Mesodermal cell (in vitro differentiated cells): ENCODE results near the gene CEP70.
"Not testable (repeated sequence)": the region's sequence is repeated elsewhere in the genome, so short reads cannot be mapped to it uniquely, and the experiment has no call there.

Experiments used
- H3K27ac ChIP-seq: 2 replicates; pipeline ENCODE4 v1.7.0; 2013; ENCODE audit warnings: mild to moderate bottlenecking, low read depth, low read length, moderate library complexity; ENCODE audit not compliant: severe bottlenecking
- H3K36me3 ChIP-seq: 2 replicates; pipeline ENCODE4 v1.7.1; 2013; ENCODE audit warnings: mild to moderate bottlenecking, low read length, moderate library complexity; ENCODE audit not compliant: control insufficient read depth, insufficient read depth
- H3K4me1 ChIP-seq: one replicate; pipeline ENCODE4 v1.7.1; 2013; ENCODE audit warnings: mild to moderate bottlenecking, low read length; ENCODE audit not compliant: insufficient read depth, control insufficient read depth, poor library complexity, severe bottlenecking
- H3K4me3 ChIP-seq: 2 replicates; pipeline ENCODE4 v1.7.0; 2013; ENCODE audit warnings: low read length, control low read depth, mild to moderate bottlenecking; ENCODE audit not compliant: insufficient read depth, poor library complexity, severe bottlenecking; ENCODE audit errors: extremely low read depth
- H3K9me3 ChIP-seq: 2 replicates; pipeline ENCODE4 v1.7.1; 2013; ENCODE audit warnings: mild to moderate bottlenecking, low read length, moderate library complexity; ENCODE audit not compliant: control insufficient read depth
- WGBS, 2 experiments: methylation state at CpG; one replicate each; pipeline ENCODE4 v1.1.5; 2013; ENCODE audit warnings: missing lambda C conversion rate in 2 of 2; ENCODE audit not compliant: insufficient coverage in 2 of 2; 5-methylcytosine and 5-hydroxymethylcytosine counted together

The CEP70 gene

DNA sequence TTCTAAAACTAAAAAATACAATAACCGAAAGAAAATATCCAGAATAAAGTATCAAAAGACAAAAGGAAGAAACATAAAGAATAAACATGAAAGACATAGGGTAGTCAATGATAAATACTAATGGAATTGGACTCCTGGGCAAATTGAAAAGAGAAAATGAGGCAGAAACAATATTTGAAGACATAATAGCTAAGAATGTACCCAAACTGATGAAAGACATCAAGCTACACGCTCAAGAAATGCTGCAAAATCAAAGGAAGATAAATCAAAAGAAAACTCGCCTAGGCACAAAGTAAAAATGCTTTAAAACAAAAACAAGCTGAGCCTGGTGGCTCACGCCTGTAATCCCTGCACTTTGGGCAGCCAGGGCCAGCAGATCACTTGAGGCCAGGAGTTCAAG lies 34.9 kb downstream of the CEP70 start:
- H3K4me3 ChIP-seq: no peak overlapping the region
- WGBS, 2 experiments: 74 to 89% methylated on average over 3 of the region's 4 CpGs
- no peaks in the 10 kb centered on the region for H3K4me1 ChIP-seq
- peaks cover 3% of the 10 kb centered on the region for H3K36me3 ChIP-seq
- no peaks in the 10 kb centered on the region for H3K9me3 ChIP-seq
- H3K27ac ChIP-seq: no peak overlapping the region

DNA sequence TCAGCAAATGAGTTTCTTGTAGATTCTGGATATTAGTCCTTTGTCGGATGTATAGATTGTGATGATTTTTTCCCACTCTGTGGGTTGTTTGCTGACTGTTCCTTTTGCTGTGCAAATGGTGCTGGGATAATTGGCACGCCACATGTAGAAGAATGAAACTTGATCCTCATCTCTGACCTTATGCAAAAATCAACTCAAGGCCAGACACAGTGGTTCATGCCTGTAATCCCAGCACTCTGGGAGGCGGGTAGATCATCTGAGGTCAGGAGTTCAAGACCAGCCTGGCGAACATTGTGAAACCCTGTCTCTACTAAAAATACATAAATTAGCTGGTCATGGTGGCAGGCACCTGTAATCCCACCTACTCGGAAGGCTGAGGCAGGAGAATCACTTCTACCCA lies 39.3 kb downstream of the CEP70 start:
- H3K9me3 ChIP-seq: not testable (repeated sequence)

DNA sequence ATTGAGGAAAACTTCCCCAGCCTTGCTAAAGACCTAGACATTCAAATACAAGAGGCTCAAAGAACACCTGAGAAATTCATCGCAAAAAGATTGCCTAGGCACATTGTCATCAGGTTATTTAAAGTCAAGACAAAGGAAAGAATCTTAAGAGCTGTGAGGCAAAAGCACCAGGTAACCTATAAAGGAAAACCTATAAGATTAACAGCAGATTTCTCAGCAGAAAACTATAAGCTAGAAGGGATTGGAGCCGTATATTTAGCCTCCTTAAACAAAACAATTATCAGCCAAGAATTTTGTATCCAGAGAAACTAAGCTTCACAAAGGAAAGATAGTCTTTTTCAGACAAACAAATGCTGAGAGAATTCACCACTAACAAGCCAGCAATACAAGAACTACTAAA lies 43.1 kb downstream of the CEP70 start:
- peaks cover 16% of the 10 kb centered on the region for H3K9me3 ChIP-seq
- not testable (repeated sequence) for H3K27ac ChIP-seq, H3K4me3 ChIP-seq, H3K4me1 ChIP-seq
- peaks cover 24% of the 10 kb centered on the region for H3K36me3 ChIP-seq
- WGBS, 2 experiments: 100% methylated on average over 1 of the region's 2 CpGs; no CpG with 5 or more reads in 1 of the 2 experiments

More for the DNA sequence above, 39.3 kb downstream of the CEP70 start:
- not testable (repeated sequence) for H3K4me3 ChIP-seq, H3K27ac ChIP-seq, H3K4me1 ChIP-seq, H3K36me3 ChIP-seq
- WGBS, 2 experiments: 77 to 81% methylated on average over 3 to 4 of the region's 5 CpGs

DNA sequence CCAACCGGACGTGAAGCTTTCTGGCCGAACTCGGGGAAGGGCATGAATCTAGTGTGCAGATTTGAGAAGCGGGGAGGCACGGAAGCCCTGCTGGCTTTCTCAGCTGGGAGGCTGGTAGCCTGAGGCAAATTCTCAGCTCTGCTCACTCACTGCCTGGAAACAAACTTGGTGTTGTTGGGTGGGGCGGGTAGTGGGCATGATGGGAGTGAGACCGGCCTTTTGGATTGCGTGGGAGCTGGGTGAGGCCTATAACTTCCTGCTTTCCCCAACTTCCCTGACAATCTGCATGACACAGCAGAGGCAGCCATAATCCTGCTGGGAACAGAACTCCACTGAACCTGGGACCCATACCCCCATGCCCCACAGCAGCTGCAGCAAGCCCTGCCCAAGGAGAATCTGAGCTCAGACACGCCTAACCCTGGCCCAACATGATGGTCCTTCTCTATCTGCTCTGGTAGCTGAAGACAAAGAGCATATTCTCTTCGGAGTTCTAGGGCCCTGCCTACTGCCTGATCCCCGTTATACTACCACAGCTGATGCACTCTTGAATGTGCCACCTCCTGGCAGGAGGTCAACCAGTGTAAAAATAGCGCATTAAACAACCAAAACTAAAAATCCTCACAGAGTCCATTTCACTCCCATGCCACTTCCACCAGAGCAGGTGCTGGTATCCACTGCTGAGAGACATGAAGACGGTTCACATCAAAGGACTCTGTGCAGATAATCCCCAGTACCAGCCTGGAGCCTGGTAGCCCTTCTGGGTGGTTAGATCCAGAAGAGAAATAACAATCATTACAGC lies 44.7 kb downstream of the CEP70 start:
- WGBS, 2 experiments: 96 to 98% methylated on average over 7 to 8 of the region's 14 CpGs
- no peak overlapping the region for H3K27ac ChIP-seq
- H3K36me3 ChIP-seq: peaks cover 24% of the 10 kb centered on the region

DNA sequence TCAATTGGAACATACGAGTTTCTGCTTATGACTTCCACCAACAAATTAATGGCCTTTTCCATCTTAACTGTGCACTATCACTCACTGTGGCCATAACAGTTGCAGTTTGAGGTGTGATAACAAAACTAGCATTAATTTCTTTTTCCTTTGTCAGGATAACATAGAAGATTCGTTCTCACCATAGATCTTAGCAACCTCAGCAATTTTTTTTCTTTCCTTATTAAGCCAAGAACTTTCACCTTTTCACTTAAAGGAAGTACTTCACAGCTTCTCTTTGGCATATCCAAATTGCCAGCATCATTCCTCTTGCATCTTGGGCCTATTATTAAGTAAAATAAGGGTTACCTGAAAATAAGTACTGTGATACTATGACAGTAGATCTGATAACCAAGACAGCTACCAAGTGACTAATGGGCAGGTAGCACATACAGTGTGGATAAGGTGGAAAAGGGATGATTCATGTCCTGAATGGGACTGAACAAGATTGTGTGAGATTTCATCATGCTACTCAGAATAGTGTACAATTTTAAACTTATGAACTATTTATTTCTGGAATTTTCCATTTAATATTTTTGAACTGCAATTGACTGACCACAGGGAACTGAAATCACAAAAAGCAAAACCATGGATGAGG lies 46.6 kb downstream of the CEP70 start:
- Histone ChIP-seq H3K27ac (no peak overlapping the region), H3K4me1 (no peaks in the 10 kb centered on the region), H3K36me3 (peaks cover 25% of the 10 kb centered on the region), H3K4me3 (no peak overlapping the region), H3K9me3 (peaks cover 20% of the 10 kb centered on the region)
- 85 to 92% methylated on average over 2 of the region's 2 CpGs for WGBS, 2 experiments

More for the DNA sequence above, 44.7 kb downstream of the CEP70 start:
- Histone ChIP-seq H3K9me3 (peaks cover 20% of the 10 kb centered on the region), H3K4me1 (no peaks in the 10 kb centered on the region), H3K4me3 (no peak overlapping the region)

DNA sequence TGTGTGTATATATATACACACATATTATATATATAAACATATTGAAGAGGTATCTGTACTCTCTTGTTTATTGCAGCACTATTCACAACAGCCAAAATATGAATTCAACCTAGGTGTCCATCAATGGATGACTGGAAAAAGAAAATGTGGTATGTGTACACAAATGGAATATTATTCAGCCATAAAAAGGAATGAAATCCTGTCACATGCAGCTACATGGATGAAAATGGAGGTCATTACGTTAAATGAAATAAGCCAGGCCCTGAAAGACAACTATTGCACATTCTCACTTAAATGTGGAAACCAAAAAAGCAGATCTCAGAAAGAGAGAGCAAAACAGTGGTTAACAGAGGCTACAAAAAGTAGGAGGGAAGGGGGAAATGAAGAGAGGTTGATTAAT lies 49.5 kb downstream of the CEP70 start:
- peaks cover 20% of the 10 kb centered on the region for H3K9me3 ChIP-seq
- WGBS, 2 experiments: no CpG with 5 or more reads among the region's 1 CpG
- H3K4me3 ChIP-seq: no peak overlapping the region
- H3K36me3 ChIP-seq: peaks cover 31% of the 10 kb centered on the region
- no peak overlapping the region for H3K27ac ChIP-seq
- H3K4me1 ChIP-seq: no peaks in the 10 kb centered on the region

DNA sequence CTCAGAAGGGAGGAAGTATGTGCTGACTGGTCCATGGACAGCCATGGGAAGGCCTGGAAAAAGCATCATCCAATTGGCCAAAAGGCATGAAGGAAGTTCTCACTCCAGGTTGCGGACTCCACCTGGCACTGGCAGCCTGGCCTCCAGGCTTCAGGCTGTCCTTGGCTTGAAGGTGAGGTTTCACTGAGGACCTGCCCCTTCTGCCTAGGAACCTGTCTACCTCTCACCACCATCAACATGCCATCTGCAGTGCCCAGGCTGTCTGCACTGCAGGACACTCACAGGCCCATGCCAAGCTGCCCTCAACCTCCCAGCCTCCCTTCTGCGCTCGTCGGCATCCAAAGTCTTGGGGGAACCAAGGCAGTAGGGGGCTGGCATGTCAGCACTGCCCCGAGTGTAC lies 51.1 kb downstream of the CEP70 start:
- Histone ChIP-seq H3K4me1 (no peaks in the 10 kb centered on the region), H3K27ac (no peak overlapping the region), H3K4me3 (no peak overlapping the region), H3K36me3 (peaks cover 19% of the 10 kb centered on the region), H3K9me3 (peaks cover 13% of the 10 kb centered on the region)
- 95 to 98% methylated on average over 3 to 5 of the region's 5 CpGs for WGBS, 2 experiments

DNA sequence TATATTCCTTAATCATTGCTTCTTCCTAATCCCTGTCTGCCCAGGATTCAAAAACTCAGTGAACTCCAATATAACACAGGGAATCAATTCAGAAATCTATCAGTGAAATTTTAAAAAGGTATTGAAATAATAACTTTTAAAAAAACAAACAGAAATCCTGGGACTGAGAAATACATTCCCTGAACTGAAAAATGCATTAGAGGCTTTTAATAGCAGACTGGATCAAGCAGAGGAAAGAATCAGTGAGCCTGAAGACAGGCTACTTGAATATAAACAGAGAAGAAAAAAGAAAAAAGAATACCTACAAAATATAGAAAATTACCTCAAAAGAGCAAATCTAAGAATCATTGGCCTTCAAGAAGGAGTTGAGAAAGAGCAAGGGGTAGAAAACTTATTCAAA lies 54.7 kb downstream of the CEP70 start:
- H3K27ac ChIP-seq: no peak overlapping the region
- H3K9me3 ChIP-seq: no peaks in the 10 kb centered on the region
- peaks cover 9% of the 10 kb centered on the region for H3K36me3 ChIP-seq
- no peak overlapping the region for H3K4me3 ChIP-seq
- H3K4me1 ChIP-seq: no peaks in the 10 kb centered on the region

DNA sequence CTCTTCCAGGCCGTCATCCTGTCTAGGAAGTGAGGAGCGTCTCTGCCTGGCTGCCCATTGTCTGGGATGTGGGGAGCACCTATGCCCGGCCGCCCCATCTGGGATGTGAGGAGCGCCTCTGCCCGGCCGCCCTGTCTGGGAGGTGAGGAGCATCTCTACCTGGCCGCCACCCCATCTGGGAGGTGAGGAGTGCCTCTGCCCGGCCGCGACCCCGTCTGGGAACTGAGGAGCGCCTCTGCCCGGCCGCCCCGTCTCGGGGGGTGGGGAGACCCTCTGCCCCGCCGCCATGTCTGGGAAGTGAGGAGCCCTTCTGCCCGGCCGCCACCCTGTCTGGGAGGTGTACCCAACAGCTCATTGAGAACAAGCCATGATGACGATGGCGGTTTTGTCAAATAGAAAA lies 72.6 kb downstream of the CEP70 start:
- H3K4me3 ChIP-seq, H3K36me3 ChIP-seq, H3K27ac ChIP-seq, H3K9me3 ChIP-seq, H3K4me1 ChIP-seq: not testable (repeated sequence)
- 89 to 97% methylated on average over 13 to 17 of the region's 23 CpGs for WGBS, 2 experiments

DNA sequence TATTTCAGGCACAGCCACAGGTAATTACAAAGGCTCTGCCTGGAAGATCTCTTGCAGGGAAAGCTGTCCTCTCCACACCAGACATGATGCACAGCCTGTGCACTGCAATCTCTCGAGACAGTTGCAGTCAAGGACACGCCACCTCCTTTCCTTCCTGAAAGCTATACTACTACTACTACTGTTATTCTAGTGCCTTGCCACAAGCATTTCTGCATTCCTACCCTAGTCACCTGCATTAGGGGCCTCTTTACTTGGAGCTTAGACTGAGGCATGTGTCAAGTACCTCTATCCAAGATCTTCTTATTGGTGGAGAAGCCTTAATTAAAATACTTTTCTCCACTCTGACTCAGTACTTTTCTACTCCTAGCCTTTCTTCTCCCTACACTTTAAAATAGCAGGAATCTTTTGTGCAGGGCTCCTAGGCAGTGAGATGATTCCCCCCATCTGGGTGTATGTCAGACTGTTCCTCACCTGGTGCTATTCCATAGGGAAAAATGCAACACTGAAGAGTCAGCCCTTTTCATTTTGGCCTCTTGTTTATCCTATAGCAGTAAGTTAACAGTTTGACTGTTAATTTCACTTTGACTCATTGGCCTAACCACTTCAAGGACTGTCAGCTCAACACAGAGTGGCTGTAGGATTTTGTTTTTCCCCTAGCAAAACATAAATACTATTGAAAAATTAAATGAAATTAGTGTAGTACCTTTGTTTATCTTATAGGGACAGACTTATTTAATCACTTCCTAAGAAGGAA lies 80.8 kb downstream of the CEP70 start:
- 89 to 100% methylated on average over 2 of the region's 2 CpGs for WGBS, 2 experiments
- H3K36me3 ChIP-seq: peaks cover 3% of the 10 kb centered on the region
- H3K27ac ChIP-seq: no peak overlapping the region
- H3K4me1 ChIP-seq: no peaks in the 10 kb centered on the region
- H3K4me3 ChIP-seq: no peak overlapping the region
- H3K9me3 ChIP-seq: no peaks in the 10 kb centered on the region

DNA sequence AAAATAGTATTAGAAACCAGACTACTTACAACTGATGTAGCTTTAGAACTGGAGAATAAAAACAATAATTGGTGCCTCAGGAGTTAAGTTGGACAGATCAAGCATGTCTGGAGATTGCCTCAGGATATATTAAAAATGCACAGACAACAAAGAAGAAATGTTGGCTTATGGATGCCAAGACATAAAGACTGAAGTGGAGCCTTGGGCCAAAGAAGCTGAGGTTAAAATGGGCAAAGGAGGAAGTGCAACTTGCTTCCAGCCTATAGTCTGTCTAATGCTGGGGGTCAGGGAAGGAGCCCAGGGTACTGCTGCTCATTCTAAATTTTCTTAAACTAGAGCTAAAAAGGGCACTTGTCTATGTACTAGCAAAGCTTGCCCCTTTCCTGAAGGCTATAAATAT lies 82.1 kb downstream of the CEP70 start:
- Histone ChIP-seq H3K4me1 (no peaks in the 10 kb centered on the region), H3K9me3 (no peaks in the 10 kb centered on the region), H3K27ac (no peak overlapping the region), H3K4me3 (no peak overlapping the region), H3K36me3 (no peaks in the 10 kb centered on the region)
